GM12878 (cell line): ENCODE measurements around the gene PRIMPOL. TPM values are rescaled to one million over a fixed set of nuclear protein-coding genes. Genes with fewer than 3 reads are reported as not detected.

ENCODE experiments used
- ATAC-seq: fragments of 200-7000 bp; cut with Tn5 transposase; 3 replicates; pipeline ENCODE4 v1.9.1; 2020; ENCODE audit warnings: mild to moderate bottlenecking, moderate library complexity
- BruUV-seq: library from RNA; stranded (reverse); fragments of 400-500 nt; replicated peaks from 2 replicates; lab custom pipeline; 2021; lab: Mats Ljungman, UMichigan
- CTCF ChIA-PET: fragments of 300-600 bp; sonication (Branson Sonifier 250); formaldehyde crosslinking; extraction: SDS; loops from one replicate; lab custom pipeline; 2021; ENCODE audit warnings: inconsistent platforms; lab: Yijun Ruan, JAX
- POLR2A ChIA-PET: fragments of 350-600 bp; formaldehyde crosslinking; extraction: SDS; loops from one replicate; lab custom pipeline; 2021; ENCODE audit warnings: inconsistent platforms; lab: Charles Lee
- RAD21 ChIA-PET: fragments of 300-600 bp; sonication (Branson Sonifier 250); formaldehyde crosslinking; loops from one replicate; lab custom pipeline; 2023; ENCODE audit warnings: antibody characterized with exemption; ENCODE audit not compliant: unreplicated experiment; lab: Charles Lee
- SMC1A ChIA-PET: fragments of 300-600 bp; sonication (Branson Sonifier 250); formaldehyde crosslinking; loops from one replicate; lab custom pipeline; 2023; ENCODE audit not compliant: unreplicated experiment, uncharacterized antibody; lab: Charles Lee
- DNase-seq: peaks from one replicate; pipeline ENCODE4 v3.0.0-alpha.2; 2011; ENCODE audit warnings: low read depth, low spot score
- FAIRE-seq: peaks from 3 replicates; lab custom pipeline; 2011; peaks lifted over from hg19 to GRCh38; lab: Jason Lieb, UNC
- H2AFZ ChIP-seq: 2 replicates; pipeline ENCODE4 v1.6.0; 2011; ENCODE audit warnings: low read depth, low read length, control low read depth; ENCODE audit not compliant: control insufficient read depth
- H3K27ac ChIP-seq: 2 replicates; pipeline ENCODE4 v1.5.1; 2011; ENCODE audit warnings: control low read depth; ENCODE audit not compliant: control insufficient read depth, insufficient read depth
- H3K27me3 ChIP-seq, 2 experiments: replicated peaks in 1 of 2; 2 replicates each; pipeline versions ENCODE4 v1.6.0 to v1.6.1; 2011; ENCODE audit warnings: low read length in 1 of 2; ENCODE audit not compliant: control insufficient read depth in 2 of 2, insufficient read depth in 2 of 2
- H3K36me3 ChIP-seq, 2 experiments: 2 replicates each; pipeline ENCODE4 v1.5.1; 2011; ENCODE audit warnings: low read length in 1 of 2; ENCODE audit not compliant: control insufficient read depth in 2 of 2, insufficient read depth in 2 of 2
- H3K4me1 ChIP-seq: 2 replicates; pipeline ENCODE4 v1.6.1; 2011; ENCODE audit warnings: mild to moderate bottlenecking, low read length, moderate library complexity, mixed read lengths; ENCODE audit not compliant: control insufficient read depth, insufficient read depth
- H3K4me2 ChIP-seq: 2 replicates; pipeline ENCODE4 v1.6.0; 2011; ENCODE audit warnings: control low read depth; ENCODE audit not compliant: control insufficient read depth, insufficient read depth
- H3K4me3 ChIP-seq: fragments of 200-600 bp; sonication (generic); 2 replicates; pipeline ENCODE4 v1.5.1; 2016
- H3K79me2 ChIP-seq: 2 replicates; pipeline ENCODE4 v1.6.0; 2011; ENCODE audit warnings: low read length; ENCODE audit not compliant: control insufficient read depth, insufficient read depth
- H3K9ac ChIP-seq: 2 replicates; pipeline ENCODE4 v1.8.0; 2011; ENCODE audit warnings: low read length, control low read depth, mixed read lengths; ENCODE audit not compliant: control insufficient read depth, insufficient read depth
- H3K9me3 ChIP-seq: replicated peaks from 3 replicates; pipeline ENCODE4 v1.5.1; 2011; ENCODE audit warnings: mild to moderate bottlenecking, low read length; ENCODE audit not compliant: control insufficient read depth, insufficient read depth
- H4K20me1 ChIP-seq: 2 replicates; pipeline ENCODE4 v1.6.0; 2011; ENCODE audit not compliant: control insufficient read depth, insufficient read depth
- ATF2 ChIP-seq: IDR thresholded peaks from 2 replicates; pipeline ENCODE4 v1.6.1; 2012; ENCODE audit warnings: low read length, inconsistent platforms
- ATF7 ChIP-seq: fragments of 450-650 bp; IDR thresholded peaks from 2 replicates; pipeline ENCODE4 v1.6.1; 2016; ENCODE audit warnings: low read depth, mild to moderate bottlenecking
- BACH1 ChIP-seq: fragments of 450-650 bp; IDR thresholded peaks from 2 replicates; pipeline ENCODE4 v1.6.1; 2017; ENCODE audit warnings: mild to moderate bottlenecking, borderline replicate concordance
- CHD4 ChIP-seq: fragments of 200-600 bp; sonication (generic); IDR thresholded peaks from 2 replicates; pipeline ENCODE4 v1.6.1; 2016; ENCODE audit warnings: mild to moderate bottlenecking
- HCFC1 ChIP-seq: fragments of 150-350 bp; IDR thresholded peaks from 2 replicates; pipeline ENCODE4 v1.6.1; 2014; ENCODE audit warnings: low read length
- KDM1A ChIP-seq: fragments of 200-600 bp; sonication (generic); IDR thresholded peaks from 2 replicates; pipeline ENCODE4 v1.6.1; 2016; ENCODE audit warnings: borderline replicate concordance
- SMAD5 ChIP-seq: IDR thresholded peaks from 2 replicates; pipeline ENCODE4 v1.6.1; 2016; ENCODE audit warnings: antibody characterized with exemption, low read depth
- SUPT20H ChIP-seq: IDR thresholded peaks from 2 replicates; pipeline ENCODE4 v1.6.1; 2011; ENCODE audit warnings: low read depth, mild to moderate bottlenecking, low read length, moderate library complexity, borderline replicate concordance; ENCODE audit not compliant: control insufficient read depth
- WGBS: methylation state at CpG from one replicate; pipeline ENCODE4 v1.1.6; 2016; ENCODE audit warnings: low lambda C conversion rate; ENCODE audit not compliant: insufficient replicate concordance, insufficient coverage; ENCODE audit errors: missing lambda C conversion rate; 5-methylcytosine and 5-hydroxymethylcytosine counted together
- in situ Hi-C: fragments of 300-500 bp; cut with MboI; formaldehyde crosslinking; loops from 9 replicates; pipeline ENCODE4 v1.14.3; 2018; ENCODE audit warnings: mixed read lengths
- intact Hi-C: fragments of 100-400 bp; cut with micrococcal nuclease; formaldehyde crosslinking; loops from one replicate; pipeline ENCODE4 v1.14.2; 2022; ENCODE audit not compliant: unreplicated experiment
- polyA plus RNA-seq, 11 experiments: library from polyadenylated mRNA; depleted of rRNA in 4 of 11; unstranded in 6 of 11; stranded (reverse) in 5 of 11; fragments of >200 nt; fragmentation: Nextera tagmentation in 4 of 11; fragmentation: Illumina TruSeq in 1 of 11; extraction: Ambion mirVana in 4 of 11; extraction: Trizol in 1 of 11; gene quantifications; 1 replicate in 1 of 11; 2 replicates in 10 of 11; pipeline versions ENCODE4 v1.2.1 to v1.2.3, GENCODE V29; 2011 to 2016; ENCODE audit warnings: inconsistent platforms in 2 of 11, missing spikeins in 2 of 11, low read depth in 1 of 11
- total RNA-seq, 4 experiments: library from RNA; depleted of rRNA in 3 of 4; stranded (reverse); fragments of >200 nt in 3 of 4; fragmentation: Illumina TruSeq in 1 of 4; extraction: Trizol in 1 of 4; gene quantifications; 2 replicates each; pipeline versions ENCODE4 v1.2.1 to v1.2.3, GENCODE V29; 2013 to 2021
- TF ChIP-seq, protein P1 (sequence below): fragments of 450-650 bp; IDR thresholded peaks from 2 replicates; pipeline ENCODE4 v1.6.1; 2017; ENCODE audit warnings: low read depth, mild to moderate bottlenecking, moderate library complexity
- TF ChIP-seq, protein P2 (sequence below): IDR thresholded peaks from 2 replicates; pipeline ENCODE4 v1.6.1; 2012; ENCODE audit warnings: low read depth, low read length, improper control_type of control experiment

PRIMPOL gene
- total and polyA plus RNA-seq, 10 of the 15 experiments (the other 5 are each of a cell fraction or from before 2014, with no cell fraction given), result 10.6 to 23.7 (median 14.0) TPM

- FAIRE-seq (no peak), ATAC-seq (no peak), DNase-seq (no peak)
- ChIA-PET RAD21 (no interaction called here), CTCF (no interaction called here), POLR2A (no interaction called here), SMC1A (interaction anchor here (0.7 kb wide), 1 partner anchor 45 kb away, joined by 3 read pairs; no protein-coding TSS in a partner anchor)
- Histone ChIP-seq H3K36me3 (no peaks in the 10 kb centered on the region), H4K20me1 (no peaks in the 10 kb centered on the region), H3K79me2 (no peaks in the 10 kb centered on the region), H3K4me1 (peaks cover 10% of the 10 kb centered on the region), H3K27ac (no peak overlapping the region), H3K4me3 (no peak overlapping the region), H3K9me3 (peaks cover under 1% of the 10 kb centered on the region; the same call in 1 of the 3 replicates), H3K27me3 (no peaks in the 10 kb centered on the region), H2AFZ (no peak overlapping the region), H3K9ac (no peak overlapping the region), H3K4me2 (no peak overlapping the region)
- BruUV-seq, result no TSS peak
- WGBS, result 90% methylated on average over 11 of the region's 11 CpGs
- in situ Hi-C loops, result no loop called here
- intact Hi-C loops, result no loop called here
- TF ChIP-seq ATF7 (no peak), SUPT20H (no peak)
- TF ChIP-seq, protein P1, sequence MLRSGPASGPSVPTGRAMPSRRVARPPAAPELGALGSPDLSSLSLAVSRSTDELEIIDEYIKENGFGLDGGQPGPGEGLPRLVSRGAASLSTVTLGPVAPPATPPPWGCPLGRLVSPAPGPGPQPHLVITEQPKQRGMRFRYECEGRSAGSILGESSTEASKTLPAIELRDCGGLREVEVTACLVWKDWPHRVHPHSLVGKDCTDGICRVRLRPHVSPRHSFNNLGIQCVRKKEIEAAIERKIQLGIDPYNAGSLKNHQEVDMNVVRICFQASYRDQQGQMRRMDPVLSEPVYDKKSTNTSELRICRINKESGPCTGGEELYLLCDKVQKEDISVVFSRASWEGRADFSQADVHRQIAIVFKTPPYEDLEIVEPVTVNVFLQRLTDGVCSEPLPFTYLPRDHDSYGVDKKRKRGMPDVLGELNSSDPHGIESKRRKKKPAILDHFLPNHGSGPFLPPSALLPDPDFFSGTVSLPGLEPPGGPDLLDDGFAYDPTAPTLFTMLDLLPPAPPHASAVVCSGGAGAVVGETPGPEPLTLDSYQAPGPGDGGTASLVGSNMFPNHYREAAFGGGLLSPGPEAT, result no peak
Observed at GRCh38 chr4:184620212-184620867, 29.2 kb upstream of the PRIMPOL start.

GRCh38 chr4:184621518-184621917 lies 28.0 kb upstream of the PRIMPOL start:
- CTCF ChIA-PET, result no interaction called here
- no peak for ATAC-seq
- TF ChIP-seq CHD4 (no peak), KDM1A (no peak), ATF2 (no peak), SMAD5 (no peak), HCFC1 (no peak), BACH1 (no peak)
- TF ChIP-seq, protein P2, sequence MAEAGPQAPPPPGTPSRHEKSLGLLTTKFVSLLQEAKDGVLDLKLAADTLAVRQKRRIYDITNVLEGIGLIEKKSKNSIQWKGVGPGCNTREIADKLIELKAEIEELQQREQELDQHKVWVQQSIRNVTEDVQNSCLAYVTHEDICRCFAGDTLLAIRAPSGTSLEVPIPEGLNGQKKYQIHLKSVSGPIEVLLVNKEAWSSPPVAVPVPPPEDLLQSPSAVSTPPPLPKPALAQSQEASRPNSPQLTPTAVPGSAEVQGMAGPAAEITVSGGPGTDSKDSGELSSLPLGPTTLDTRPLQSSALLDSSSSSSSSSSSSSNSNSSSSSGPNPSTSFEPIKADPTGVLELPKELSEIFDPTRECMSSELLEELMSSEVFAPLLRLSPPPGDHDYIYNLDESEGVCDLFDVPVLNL, result no peak
- BruUV-seq, result no TSS peak
- POLR2A ChIA-PET, result no interaction called here
- Histone ChIP-seq H2AFZ (no peak overlapping the region), H3K27me3 (no peaks in the 10 kb centered on the region), H4K20me1 (no peaks in the 10 kb centered on the region), H3K27ac (no peak overlapping the region), H3K4me1 (peaks cover 7% of the 10 kb centered on the region), H3K9ac (no peak overlapping the region), H3K9me3 (no peaks in the 10 kb centered on the region), H3K4me2 (no peak overlapping the region), H3K79me2 (no peaks in the 10 kb centered on the region), H3K4me3 (no peak overlapping the region), H3K36me3 (peaks cover 0 to 5% of the 10 kb centered on the region in 2 experiments; a peak in 2 of 4 replicates)
- in situ Hi-C loops (no loop called here), intact Hi-C loops (no loop called here)
- no peak for FAIRE-seq
- DNase-seq, result no peak
- WGBS, result 81% methylated on average over 3 of the region's 3 CpGs
- SMC1A ChIA-PET, result interaction anchor here (1.2 kb wide), 1 partner anchor 37 kb away, joined by 3 read pairs; no protein-coding TSS in a partner anchor
- RAD21 ChIA-PET, result no interaction called here
